Hepatocyte (in vitro differentiated cells): ENCODE data around the gene NR2F1-AS1. TPM values are rescaled to one million over a fixed set of nuclear protein-coding genes. Genes with fewer than 3 reads are reported as not detected.

ENCODE experiments used
- DNase-seq: peaks from one replicate; pipeline ENCODE4 v3.0.0-alpha.2; 2016; ENCODE audit warnings: low spot score
- H2AFZ ChIP-seq: fragments of 200-600 bp; sonication (generic); 2 replicates; pipeline ENCODE4 v1.6.0; 2016; ENCODE audit warnings: antibody characterized with exemption, mild to moderate bottlenecking
- H3K27ac ChIP-seq: fragments of 200-600 bp; sonication (generic); 2 replicates; pipeline ENCODE4 v1.5.1; 2016; ENCODE audit warnings: mild to moderate bottlenecking
- H3K27me3 ChIP-seq: fragments of 200-600 bp; sonication (generic); 2 replicates; pipeline ENCODE4 v1.6.1; 2016
- H3K36me3 ChIP-seq: fragments of 200-600 bp; sonication (generic); replicated peaks from 2 replicates; pipeline ENCODE4 v1.5.1; 2016; ENCODE audit warnings: low read depth; ENCODE audit not compliant: insufficient read depth
- H3K4me1 ChIP-seq: fragments of 200-600 bp; sonication (generic); 2 replicates; pipeline ENCODE4 v1.5.1; 2016; ENCODE audit warnings: mild to moderate bottlenecking, moderate library complexity; ENCODE audit not compliant: insufficient read depth
- H3K4me2 ChIP-seq: fragments of 200-600 bp; sonication (generic); 2 replicates; pipeline ENCODE4 v1.6.0; 2016
- H3K4me3 ChIP-seq: fragments of 200-600 bp; sonication (generic); 2 replicates; pipeline ENCODE4 v1.5.1; 2016; ENCODE audit warnings: mild to moderate bottlenecking
- H3K79me2 ChIP-seq: fragments of 200-600 bp; sonication (generic); 2 replicates; pipeline ENCODE4 v1.6.0; 2017; ENCODE audit warnings: mild to moderate bottlenecking
- H3K9me2 ChIP-seq: fragments of 200-600 bp; sonication (generic); replicated peaks from 2 replicates; pipeline ENCODE4 v1.6.0; 2017; ENCODE audit warnings: mild to moderate bottlenecking; ENCODE audit not compliant: insufficient read depth
- H3K9me3 ChIP-seq: fragments of 200-600 bp; sonication (generic); 2 replicates; pipeline ENCODE4 v1.5.1; 2016; ENCODE audit warnings: low read depth, mild to moderate bottlenecking
- H4K20me1 ChIP-seq: fragments of 200-600 bp; sonication (generic); 2 replicates; pipeline ENCODE4 v1.6.0; 2016; ENCODE audit warnings: mild to moderate bottlenecking; ENCODE audit not compliant: insufficient read depth, poor library complexity, severe bottlenecking
- EZH2 ChIP-seq: fragments of 200-600 bp; sonication (generic); IDR thresholded peaks from 2 replicates; pipeline ENCODE4 v1.6.1; 2016; ENCODE audit warnings: antibody characterized with exemption, mild to moderate bottlenecking, borderline replicate concordance
- EZH2phosphoT487 ChIP-seq: fragments of 200-600 bp; sonication (generic); IDR thresholded peaks from one replicate; pipeline ENCODE4 v1.6.1; 2018; ENCODE audit warnings: antibody characterized with exemption, mild to moderate bottlenecking, low read depth, moderate library complexity; ENCODE audit not compliant: unreplicated experiment, severe bottlenecking
- WGBS: methylation state at CpG from one replicate; pipeline ENCODE4 v1.1.6; 2016; ENCODE audit warnings: low lambda C conversion rate; ENCODE audit errors: missing lambda C conversion rate; 5-methylcytosine and 5-hydroxymethylcytosine counted together
- polyA plus RNA-seq: library from polyadenylated mRNA; unstranded; fragments of >200 nt; fragmentation: Nextera tagmentation; extraction: Ambion mirVana; gene quantifications from 2 replicates; pipeline ENCODE4 v1.2.1, GENCODE V29; 2016
- total RNA-seq: library from RNA; depleted of rRNA; stranded (reverse); fragments of >200 nt; gene quantifications from 2 replicates; pipeline ENCODE4 v1.2.3, GENCODE V29; 2014
- TF ChIP-seq, protein P1 (sequence below): fragments of 200-600 bp; sonication (generic); IDR thresholded peaks from 2 replicates; pipeline ENCODE4 v1.5.1; 2016; ENCODE audit warnings: antibody characterized with exemption, mild to moderate bottlenecking; ENCODE audit not compliant: poor library complexity

Gene NR2F1-AS1
- total and polyA plus RNA-seq, 2 experiments from 2014 or later, result 8.4 to 8.6 TPM

DNA sequence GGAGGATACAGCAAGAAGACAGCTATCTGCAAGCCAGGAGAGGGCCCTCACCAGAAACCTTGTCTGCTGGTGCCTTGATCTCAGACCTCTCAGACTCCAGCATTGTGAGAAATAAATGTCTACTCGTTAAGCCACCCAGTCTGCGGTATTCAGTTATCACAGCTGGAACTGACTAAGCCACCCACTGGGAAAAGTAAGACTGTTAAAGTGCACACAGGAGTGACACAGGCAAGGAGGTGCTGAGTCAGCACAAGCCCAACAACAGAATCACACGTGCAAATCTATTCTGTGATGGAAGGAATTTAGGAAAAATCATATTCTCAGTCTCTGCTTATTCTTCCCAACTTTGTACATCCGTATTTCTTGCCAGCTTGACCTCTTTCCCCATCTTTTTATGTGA lies 200.0 kb downstream of the NR2F1-AS1 start:
- H3K79me2 ChIP-seq, result no peaks in the 10 kb centered on the region
- no peaks in the 10 kb centered on the region for H3K9me2 ChIP-seq
- no peak overlapping the region for H3K27ac ChIP-seq
- TF ChIP-seq, protein P1, sequence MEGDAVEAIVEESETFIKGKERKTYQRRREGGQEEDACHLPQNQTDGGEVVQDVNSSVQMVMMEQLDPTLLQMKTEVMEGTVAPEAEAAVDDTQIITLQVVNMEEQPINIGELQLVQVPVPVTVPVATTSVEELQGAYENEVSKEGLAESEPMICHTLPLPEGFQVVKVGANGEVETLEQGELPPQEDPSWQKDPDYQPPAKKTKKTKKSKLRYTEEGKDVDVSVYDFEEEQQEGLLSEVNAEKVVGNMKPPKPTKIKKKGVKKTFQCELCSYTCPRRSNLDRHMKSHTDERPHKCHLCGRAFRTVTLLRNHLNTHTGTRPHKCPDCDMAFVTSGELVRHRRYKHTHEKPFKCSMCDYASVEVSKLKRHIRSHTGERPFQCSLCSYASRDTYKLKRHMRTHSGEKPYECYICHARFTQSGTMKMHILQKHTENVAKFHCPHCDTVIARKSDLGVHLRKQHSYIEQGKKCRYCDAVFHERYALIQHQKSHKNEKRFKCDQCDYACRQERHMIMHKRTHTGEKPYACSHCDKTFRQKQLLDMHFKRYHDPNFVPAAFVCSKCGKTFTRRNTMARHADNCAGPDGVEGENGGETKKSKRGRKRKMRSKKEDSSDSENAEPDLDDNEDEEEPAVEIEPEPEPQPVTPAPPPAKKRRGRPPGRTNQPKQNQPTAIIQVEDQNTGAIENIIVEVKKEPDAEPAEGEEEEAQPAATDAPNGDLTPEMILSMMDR, result no peak
- no peak for TF ChIP-seq EZH2phosphoT487
- no peak overlapping the region for H2AFZ ChIP-seq
- H3K4me2 ChIP-seq, result no peak overlapping the region
- no peak for DNase-seq
- H3K4me3 ChIP-seq, result no peak overlapping the region
- no peaks in the 10 kb centered on the region for H3K36me3 ChIP-seq
- 69% methylated on average over 4 of the region's 4 CpGs for WGBS
- no peaks in the 10 kb centered on the region for H3K4me1 ChIP-seq
- no peaks in the 10 kb centered on the region for H4K20me1 ChIP-seq
- H3K27me3 ChIP-seq, result no peaks in the 10 kb centered on the region
- no peaks in the 10 kb centered on the region for H3K9me3 ChIP-seq

GRCh38 chr5:93378073-93378472 lies 202.9 kb downstream of the NR2F1-AS1 start:
- Histone ChIP-seq H3K4me3 (no peak overlapping the region), H3K4me1 (no peaks in the 10 kb centered on the region), H3K27ac (no peak overlapping the region), H2AFZ (no peak overlapping the region), H3K36me3 (no peaks in the 10 kb centered on the region), H3K9me3 (no peaks in the 10 kb centered on the region), H4K20me1 (no peaks in the 10 kb centered on the region), H3K9me2 (no peaks in the 10 kb centered on the region), H3K27me3 (no peaks in the 10 kb centered on the region), H3K4me2 (no peak overlapping the region), H3K79me2 (no peaks in the 10 kb centered on the region)
- no peak for DNase-seq
- TF ChIP-seq EZH2phosphoT487 (no peak), EZH2 (no peak)
- TF ChIP-seq, protein P1, result no peak
- WGBS, result 52% methylated on average over 2 of the region's 2 CpGs

- Histone ChIP-seq H3K27me3 (no peaks in the 10 kb centered on the region), H3K9me3 (peaks cover 3% of the 10 kb centered on the region), H3K4me1 (no peaks in the 10 kb centered on the region), H2AFZ (no peak overlapping the region), H3K4me3 (no peak overlapping the region), H4K20me1 (no peaks in the 10 kb centered on the region), H3K4me2 (no peak overlapping the region), H3K36me3 (no peaks in the 10 kb centered on the region), H3K79me2 (no peaks in the 10 kb centered on the region), H3K27ac (no peak overlapping the region), H3K9me2 (no peaks in the 10 kb centered on the region)
- DNase-seq, result no peak
- 73% methylated on average over 2 of the region's 2 CpGs for WGBS
- TF ChIP-seq EZH2 (no peak), EZH2phosphoT487 (no peak)
- TF ChIP-seq, protein P1, result no peak
Measured at GRCh38 chr5:93371893-93372292, 209.1 kb downstream of the NR2F1-AS1 start.

- WGBS, result 93% methylated on average over 2 of the region's 2 CpGs
- H3K79me2 ChIP-seq, result no peaks in the 10 kb centered on the region
Measured at GRCh38 chr5:93364378-93364777, 216.6 kb downstream of the NR2F1-AS1 start.

More at GRCh38 chr5:93364378-93364777, 216.6 kb downstream of the NR2F1-AS1 start:
- Histone ChIP-seq H2AFZ (no peak overlapping the region), H3K27ac (no peak overlapping the region), H3K9me3 (no peaks in the 10 kb centered on the region), H3K4me3 (no peak overlapping the region), H4K20me1 (no peaks in the 10 kb centered on the region), H3K9me2 (no peaks in the 10 kb centered on the region), H3K4me2 (no peak overlapping the region), H3K36me3 (no peaks in the 10 kb centered on the region), H3K4me1 (peaks cover 4% of the 10 kb centered on the region), H3K27me3 (no peaks in the 10 kb centered on the region)
- TF ChIP-seq EZH2 (no peak), EZH2phosphoT487 (no peak)
- TF ChIP-seq, protein P1, result no peak
- no peak for DNase-seq
